Measurements from ENCODE around the gene C7orf57.
"Not testable (repeated sequence)": the region's sequence is repeated elsewhere in the genome, so short reads cannot be mapped to it uniquely, and the experiment has no call there.

The C7orf57 gene

GRCh38 chr7:48035301-48035966, at the start of gene C7orf57:
Gene C7orf57, plus strand, starts transcription at chr7:48035543. Its CDS starts 766 bp downstream, at chr7:48036309.
- peak; percentile 83 to 85 for DNase-seq

GRCh38 chr7:47988496-47989386, 46.6 kb upstream of the C7orf57 start:
- no peak for DNase-seq

DNA sequence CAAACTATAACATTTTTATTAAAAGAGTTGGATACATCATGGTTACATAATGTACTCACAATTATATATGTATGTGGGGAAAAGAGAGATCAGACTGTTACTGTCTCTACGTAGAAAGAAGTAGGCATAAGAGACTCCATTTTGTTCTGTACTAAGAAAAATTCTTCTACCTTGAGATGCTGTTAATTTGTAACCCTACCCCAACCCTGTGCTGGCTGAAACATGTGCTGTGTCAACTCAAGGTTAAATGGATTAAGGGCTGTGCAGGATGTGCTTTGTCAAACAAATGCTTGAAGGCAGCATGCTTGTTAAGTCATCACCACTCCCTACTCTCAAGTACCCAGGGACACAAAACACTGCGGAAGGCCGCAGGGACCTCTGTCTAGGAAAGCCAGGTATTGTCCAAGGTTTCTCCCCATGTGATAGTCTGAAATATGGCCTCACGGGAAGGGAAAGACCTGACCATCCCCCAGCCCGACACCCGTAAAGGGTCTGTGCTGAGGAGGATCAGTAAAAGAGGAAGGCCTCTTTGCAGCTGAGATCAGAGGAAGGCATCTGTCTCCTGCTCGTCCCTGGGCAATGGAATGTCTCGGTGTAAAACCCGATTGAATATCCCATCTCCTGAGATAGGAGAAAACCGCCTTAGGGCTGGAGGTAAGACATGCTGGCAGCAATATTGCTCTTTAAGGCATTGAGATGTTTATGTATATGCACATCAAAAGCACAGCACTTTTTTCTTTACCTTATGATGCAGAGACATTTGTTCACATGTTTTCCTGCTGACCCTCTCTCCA, 45.5 kb upstream of the C7orf57 start:
- DNase-seq, result not testable (repeated sequence)

DNA sequence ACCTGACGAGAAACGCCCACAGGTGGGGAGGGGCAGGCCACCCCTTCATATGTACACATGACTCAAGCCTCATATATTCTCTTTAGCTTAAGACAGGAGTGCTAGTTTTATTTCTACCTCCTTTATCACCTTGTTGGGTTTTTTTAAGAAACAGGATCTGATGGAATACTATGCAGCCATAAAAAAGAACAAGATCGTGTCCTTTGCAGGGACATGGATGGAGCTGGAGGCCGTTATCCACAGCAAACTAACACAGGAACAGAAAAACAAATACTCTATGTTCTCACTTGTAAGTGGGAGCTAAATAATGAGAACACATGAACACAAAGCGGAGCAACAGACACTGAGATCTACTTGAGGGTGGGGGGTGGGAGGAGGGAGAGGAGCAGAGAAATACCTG, 44.8 kb upstream of the C7orf57 start:
- no peak for DNase-seq

DNA sequence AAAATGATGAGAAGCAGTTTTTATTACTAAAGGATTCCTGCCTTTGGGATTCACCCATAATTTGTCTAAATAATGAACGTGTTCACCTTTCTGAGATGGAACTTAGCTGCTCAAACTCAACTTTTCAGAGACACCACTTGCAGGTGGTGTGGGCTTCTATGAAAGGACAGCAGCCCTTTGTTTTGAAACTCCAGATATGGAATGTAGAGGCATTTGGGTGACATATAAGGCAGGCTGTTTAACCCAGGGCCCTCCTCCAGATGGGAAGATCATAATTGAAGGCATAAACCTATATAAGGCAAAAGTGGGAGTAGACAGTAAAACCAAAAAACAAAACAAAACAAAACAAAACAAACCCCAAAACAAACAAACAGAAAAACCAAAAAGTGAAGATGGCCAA, 44.1 kb upstream of the C7orf57 start:
- DNase-seq, result no peak

- peak; percentile 83 to 84 for DNase-seq
Measured at GRCh38 chr7:47991741-47992311, 43.5 kb upstream of the C7orf57 start.

GRCh38 chr7:47992446-47992845, 42.9 kb upstream of the C7orf57 start:
- no peak for DNase-seq

DNA sequence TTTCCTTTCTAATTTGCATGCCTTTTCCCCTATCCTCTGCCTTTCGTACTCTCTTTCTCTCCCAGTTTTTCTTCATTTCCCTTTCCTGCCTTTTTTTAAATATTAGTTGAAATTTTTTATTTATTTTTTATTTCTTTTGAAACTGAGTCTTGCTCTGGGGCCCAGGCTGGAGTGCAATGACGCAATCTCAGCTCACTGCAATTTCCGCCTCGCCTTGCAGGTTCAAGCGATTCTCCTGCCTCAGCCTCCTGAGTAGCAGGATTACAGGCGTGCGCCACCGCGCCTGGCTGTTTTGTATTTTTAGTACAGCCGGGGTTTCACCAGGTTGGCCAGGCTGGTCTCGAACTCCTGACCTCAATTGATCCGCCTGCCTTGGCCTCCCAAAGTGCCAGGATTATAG, 35.9 kb upstream of the C7orf57 start:
- DNase-seq, result no peak

DNA sequence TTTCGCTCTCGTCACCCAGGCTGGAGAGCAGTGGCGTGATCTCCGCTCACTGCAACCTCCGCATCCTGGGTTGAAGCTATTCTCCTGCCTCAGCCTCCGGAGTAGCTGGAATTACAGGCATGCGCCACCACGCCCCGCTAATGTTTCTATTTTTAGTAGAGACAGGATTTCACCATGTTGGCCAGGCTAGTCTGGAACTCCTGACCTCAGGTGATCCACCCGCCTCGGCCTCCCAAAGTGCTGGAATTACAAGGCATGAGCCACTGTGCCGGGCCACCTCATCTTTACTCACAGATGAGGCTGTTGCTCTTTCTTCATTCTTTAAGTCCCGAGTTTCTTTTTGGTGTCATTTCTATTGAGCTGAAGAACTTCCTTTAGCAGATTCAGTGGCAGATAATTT, 35.2 kb upstream of the C7orf57 start:
- not testable (repeated sequence) for DNase-seq

DNA sequence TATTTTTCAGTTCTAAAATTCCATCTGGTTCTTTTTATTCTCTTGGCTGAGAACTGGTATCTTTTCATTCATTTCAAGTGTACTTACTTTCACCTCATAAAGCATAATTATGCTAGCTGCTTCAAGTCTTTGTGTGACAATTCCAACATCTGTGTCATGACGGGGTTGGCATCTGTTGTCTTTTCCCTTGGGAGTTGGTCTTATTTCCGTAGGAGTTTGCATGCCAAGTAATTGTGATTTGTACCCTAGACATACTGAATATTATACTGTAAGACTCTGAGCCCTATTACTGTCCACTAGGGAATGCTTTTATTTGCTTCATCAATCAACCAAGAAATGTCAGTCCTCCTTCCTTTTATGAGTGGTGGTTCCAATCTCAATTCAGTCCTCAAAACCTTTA, 31.3 kb upstream of the C7orf57 start:
- no peak for DNase-seq

DNA sequence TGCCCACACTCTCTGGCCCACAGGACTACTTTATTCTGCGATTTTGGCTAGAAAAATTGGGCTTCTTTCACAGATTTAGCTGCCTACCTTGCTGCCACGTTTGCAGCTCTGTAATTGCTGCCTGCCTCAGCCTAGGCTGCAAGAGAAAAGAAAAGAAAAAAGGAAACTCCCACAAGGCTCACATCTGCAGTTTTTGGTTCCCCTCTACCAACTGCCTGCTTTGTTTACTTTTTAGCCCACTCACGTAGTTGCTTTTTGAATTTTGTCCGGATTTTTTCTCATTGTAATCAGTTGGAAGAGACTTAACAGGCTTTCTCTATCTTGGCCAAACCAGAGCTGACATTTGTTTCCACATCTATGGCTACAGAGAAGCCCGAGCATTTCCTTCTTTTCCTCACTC, 30.7 kb upstream of the C7orf57 start:
- DNase-seq, result no peak

DNA sequence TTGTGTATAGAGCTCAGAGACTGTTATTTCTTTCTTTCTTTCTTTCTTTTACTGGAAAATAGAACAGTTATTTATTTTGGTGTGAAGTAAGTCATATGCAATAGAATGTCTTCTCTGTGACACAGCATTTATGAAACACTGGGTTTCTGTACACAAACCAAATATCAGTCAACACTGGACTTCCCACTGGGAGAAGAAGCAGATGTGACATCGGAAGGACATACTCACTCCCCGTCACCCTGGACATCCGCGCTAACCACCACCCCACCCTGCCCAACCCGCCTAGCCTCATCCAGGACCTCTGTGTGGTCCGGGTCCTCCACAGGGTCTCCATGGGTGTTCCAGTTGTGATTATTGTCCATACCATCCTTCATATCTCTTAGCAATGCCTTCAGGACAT, 28.5 kb upstream of the C7orf57 start:
- DNase-seq, result no peak

DNA sequence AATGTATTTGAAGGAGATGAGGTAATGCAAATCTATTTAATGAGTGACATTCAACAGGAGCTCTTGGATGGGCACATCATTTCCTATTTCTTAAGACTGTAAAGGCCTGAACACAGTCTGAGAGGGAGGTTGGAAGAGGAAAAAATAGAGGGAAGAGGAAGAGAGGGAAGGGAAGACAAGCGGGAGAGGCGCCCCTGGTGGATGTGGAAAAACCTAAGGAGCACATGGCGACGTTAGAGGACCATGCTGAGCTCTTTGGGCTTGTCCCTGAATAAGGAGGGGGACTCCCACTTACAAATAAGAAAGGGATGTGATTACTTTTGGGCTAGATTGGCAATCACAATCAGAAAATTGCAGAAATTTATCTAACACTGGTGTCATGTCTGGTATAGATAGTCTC, 26.1 kb upstream of the C7orf57 start:
- DNase-seq, result no peak

DNA sequence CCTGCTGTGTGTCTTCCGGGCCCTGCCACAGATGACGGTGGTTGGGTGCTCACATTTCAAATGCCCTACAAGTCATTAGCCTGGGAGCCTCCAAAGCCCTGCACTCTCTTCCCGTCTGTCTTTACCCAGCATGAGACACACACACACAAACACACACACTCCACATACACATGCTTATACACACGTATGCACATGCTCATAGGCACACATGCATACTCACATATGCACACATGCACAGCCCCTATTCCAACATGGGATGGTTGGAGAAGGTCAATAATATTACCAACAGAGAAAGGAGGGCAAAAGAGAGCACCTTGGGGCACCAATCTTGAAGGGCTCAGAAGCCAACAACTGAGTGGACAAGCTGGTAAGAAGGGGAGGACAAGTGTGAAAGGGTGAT, 25.4 kb upstream of the C7orf57 start:
- no peak for DNase-seq

DNA sequence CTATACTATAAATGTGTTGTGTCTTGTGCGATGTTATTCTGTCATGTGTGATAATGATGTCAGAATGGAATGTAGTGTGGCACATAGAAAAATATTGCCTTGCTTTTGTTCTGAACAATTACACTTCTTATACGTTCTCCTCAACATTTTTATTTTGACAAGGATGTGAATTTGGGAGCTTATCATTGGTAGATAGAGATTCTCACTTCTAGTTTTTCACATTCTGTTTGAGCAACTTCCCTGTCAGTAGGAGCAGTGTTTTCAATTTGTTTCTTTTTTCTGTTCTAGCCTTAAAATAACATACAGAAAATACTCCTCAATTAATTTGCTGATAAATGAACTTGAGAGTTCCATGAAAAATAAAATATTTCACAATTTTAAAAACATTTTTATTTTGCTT, 24.0 kb upstream of the C7orf57 start:
- no peak for DNase-seq

DNA sequence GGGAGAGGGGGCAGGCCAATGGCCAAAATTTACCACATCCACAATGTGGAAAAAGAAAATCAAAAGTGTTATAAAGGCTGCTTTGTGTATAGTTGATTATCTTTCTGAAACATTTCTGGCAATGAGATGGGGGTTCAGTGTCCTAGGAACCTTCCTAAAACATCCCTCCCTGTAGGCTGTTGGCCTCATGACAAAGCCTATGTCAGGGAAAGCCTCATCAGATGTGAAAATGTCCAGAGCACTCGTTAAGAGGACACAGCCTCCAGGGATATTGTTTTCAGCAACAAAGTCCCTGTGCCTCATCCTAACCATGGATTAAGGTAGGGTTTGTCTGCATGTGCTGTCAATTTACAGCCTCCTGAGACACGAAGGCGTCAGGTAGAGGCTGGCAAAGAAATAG, 23.4 kb upstream of the C7orf57 start:
- no peak for DNase-seq

DNA sequence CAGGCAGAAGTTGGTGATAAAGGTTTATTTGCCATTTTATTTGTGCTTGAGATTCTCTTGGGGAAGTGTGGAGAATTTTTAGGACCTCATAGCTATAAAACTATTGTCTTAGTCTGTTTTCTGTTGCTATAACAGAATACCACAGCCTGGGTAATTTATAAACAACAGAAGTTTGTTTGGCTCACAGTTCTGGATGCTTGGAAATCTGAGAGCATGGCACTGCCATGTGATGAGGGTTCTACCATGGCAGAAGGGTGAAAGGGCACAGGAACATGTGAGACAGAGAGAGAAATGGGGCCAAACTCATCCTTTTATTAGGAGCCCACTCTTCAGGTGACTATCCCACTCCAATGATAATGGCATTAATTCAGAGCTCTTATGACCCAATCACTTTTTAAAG, 18.7 kb upstream of the C7orf57 start:
- DNase-seq, result no peak

- no peak for DNase-seq
Measured at GRCh38 chr7:48017674-48018073, 17.7 kb upstream of the C7orf57 start.

- no peak for DNase-seq
Measured at GRCh38 chr7:48025624-48026023, 9.7 kb upstream of the C7orf57 start.

DNA sequence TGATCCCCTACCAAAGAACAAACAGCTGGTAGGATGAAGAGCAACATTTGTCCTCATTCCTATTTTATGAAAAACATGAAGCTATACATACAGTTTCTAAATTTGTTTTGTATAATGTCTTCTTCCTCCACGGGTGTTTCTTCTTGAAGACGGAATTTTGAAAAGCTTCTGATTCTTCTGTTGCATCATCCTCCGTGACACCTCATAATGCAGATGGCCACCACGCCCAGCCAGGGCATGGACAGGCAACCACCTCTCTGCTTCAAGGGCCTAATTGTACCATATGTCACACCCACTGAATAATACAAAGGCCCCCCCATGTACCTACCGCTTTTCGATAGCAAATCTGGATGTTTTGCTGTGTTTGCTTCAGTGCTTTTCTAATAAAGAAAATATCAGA, 6.4 kb upstream of the C7orf57 start, which contains the start of gene SUN3:
Gene SUN3 (minus strand): TSS at position 170 of the 400 bp plus-strand sequence. CDS start 169 bp downstream, at position 1.
- no peak for DNase-seq

- no peak for DNase-seq
Measured at GRCh38 chr7:48031111-48031510, 4.2 kb upstream of the C7orf57 start.

- no peak for DNase-seq
Measured at GRCh38 chr7:48033922-48034321, 1.4 kb upstream of the C7orf57 start.

GRCh38 chr7:48035967-48036478, 680 bp downstream of the C7orf57 start:
- DNase-seq, result peak in 1 of 2 experiments; percentile 1

Measured in activated CD4-positive, alpha-beta T cell treated with anti-CD3 and anti-CD28 coated beads, Interleukin-2, amount 50 U/mL, for 4 hours (primary cell).